ENCODE measurements around the gene GATM. TPM values are rescaled to one million over a fixed set of nuclear protein-coding genes. Genes with fewer than 3 reads are reported as not detected.
"Not testable (repeated sequence)": the region's sequence is repeated elsewhere in the genome, so short reads cannot be mapped to it uniquely, and the experiment has no call there.

Gene GATM
- total and polyA plus RNA-seq, 7 donors: 10.2 to 51.4 (median 38.4) TPM

DNA sequence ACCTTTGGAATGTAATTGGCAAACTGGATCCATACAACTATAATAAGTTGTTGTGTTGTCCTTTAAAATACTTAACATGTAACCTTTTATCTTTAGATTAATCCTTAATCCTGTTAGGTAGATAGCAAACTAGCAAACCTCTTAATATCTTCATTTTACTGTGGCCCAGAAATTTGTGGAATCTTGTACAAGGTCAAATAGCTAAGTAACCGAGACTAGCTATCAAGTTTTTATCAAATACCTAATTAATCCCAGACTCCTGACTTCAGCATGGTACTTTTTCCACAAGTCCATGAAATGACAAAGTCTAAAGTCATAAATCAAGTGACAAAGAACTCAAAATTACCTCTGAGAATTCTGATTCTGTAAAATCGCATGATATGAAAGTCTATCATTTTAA is 4.4 kb downstream of the GATM start:
- peaks cover 0 to 75% (median 50%) of the 10 kb centered on the region in 4 donors for H3K4me1 ChIP-seq
- peak overlapping the region in 2 of 4 donors; percentile 33 to 91 for H3K27ac ChIP-seq
- H3K4me3 ChIP-seq: no peak overlapping the region
- intact Hi-C loops (cut with DNase I): loop anchor here (10.0 kb wide), 1 partner anchor 839 kb away; the partner anchor contains the start of gene EIF3J
- no peaks in the 10 kb centered on the region for H3K9me3 ChIP-seq
- H3K36me3 ChIP-seq: peaks cover 0 to 21% (median 2%) of the 10 kb centered on the region in 4 donors
- no peaks in the 10 kb centered on the region for H3K27me3 ChIP-seq
- no peak for DNase-seq
- TF ChIP-seq POLR2AphosphoS5 (IDR thresholded peaks at IDR 0.05) (no peak), EP300 (IDR thresholded peaks at IDR 0.05) (no peak), POLR2A (IDR thresholded peaks at IDR 0.05) (no peak)
- TF ChIP-seq, protein P1, sequence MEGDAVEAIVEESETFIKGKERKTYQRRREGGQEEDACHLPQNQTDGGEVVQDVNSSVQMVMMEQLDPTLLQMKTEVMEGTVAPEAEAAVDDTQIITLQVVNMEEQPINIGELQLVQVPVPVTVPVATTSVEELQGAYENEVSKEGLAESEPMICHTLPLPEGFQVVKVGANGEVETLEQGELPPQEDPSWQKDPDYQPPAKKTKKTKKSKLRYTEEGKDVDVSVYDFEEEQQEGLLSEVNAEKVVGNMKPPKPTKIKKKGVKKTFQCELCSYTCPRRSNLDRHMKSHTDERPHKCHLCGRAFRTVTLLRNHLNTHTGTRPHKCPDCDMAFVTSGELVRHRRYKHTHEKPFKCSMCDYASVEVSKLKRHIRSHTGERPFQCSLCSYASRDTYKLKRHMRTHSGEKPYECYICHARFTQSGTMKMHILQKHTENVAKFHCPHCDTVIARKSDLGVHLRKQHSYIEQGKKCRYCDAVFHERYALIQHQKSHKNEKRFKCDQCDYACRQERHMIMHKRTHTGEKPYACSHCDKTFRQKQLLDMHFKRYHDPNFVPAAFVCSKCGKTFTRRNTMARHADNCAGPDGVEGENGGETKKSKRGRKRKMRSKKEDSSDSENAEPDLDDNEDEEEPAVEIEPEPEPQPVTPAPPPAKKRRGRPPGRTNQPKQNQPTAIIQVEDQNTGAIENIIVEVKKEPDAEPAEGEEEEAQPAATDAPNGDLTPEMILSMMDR (IDR thresholded peaks at IDR 0.05): no peak
- 50 to 84% methylated on average over 2 of the region's 2 CpGs for WGBS, 2 donors

DNA sequence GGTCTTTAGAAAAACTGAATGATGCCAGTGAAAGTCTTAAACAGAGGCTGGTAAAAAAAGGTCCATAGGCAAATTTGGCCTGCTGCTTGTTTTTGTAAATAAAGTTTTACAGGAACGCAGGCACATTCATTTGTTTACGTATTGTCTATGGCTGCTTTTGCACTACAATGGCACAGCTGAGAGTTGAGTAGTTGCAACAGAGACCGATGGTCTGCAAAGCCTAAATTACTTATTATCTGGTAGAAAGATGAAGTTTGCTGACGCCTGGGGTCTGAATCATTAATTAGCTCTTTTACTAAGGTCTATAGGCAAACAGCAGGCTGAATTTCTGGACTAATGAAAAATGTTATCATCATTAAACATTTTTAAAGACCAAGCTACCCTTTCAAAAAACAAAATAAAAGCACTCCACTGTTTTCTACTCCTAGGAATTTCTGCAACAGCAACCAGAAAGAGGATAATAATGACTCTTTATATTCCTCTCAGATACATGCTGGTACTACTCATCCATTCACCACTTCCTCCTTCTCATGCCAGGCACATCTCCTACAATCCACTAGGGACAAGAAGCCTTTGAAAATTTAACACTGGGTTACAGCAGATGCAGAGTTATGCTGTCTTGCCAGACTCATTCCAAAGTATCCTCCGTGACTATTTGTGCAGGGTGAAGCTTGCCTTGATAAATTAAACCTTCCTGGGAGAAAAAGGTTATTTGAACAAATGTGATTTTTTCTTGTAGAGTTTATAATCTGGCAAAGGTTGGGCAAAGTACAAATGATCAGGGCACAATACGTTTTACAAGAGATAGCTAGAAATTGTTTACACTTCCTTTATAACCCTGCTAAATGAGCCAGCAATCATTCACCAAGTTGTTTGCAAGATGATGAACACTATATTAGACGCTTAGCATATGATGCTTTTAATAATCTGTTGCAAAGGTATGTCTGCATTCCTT is 6.0 kb downstream of the GATM start:
- H3K9me3 ChIP-seq: no peaks in the 10 kb centered on the region
- H3K36me3 ChIP-seq: peaks cover 5 to 36% (median 6%) of the 10 kb centered on the region in 4 donors
- H3K27ac ChIP-seq: peak overlapping the region in 3 of 4 donors; percentile 21 to 38 (median 22)
- TF ChIP-seq, protein P1 (IDR thresholded peaks at IDR 0.05): peak in 1 of 4 experiments; percentile 11
- no peak for TF ChIP-seq POLR2A (IDR thresholded peaks at IDR 0.05)
- no peak overlapping the region for H3K4me3 ChIP-seq
- H3K4me1 ChIP-seq: peaks cover 0 to 66% (median 50%) of the 10 kb centered on the region in 4 donors
- intact Hi-C loops (cut with DNase I): loop anchor here (10.0 kb wide), 1 partner anchor 838 kb away; the partner anchor contains the start of gene EIF3J
- H3K27me3 ChIP-seq: no peaks in the 10 kb centered on the region
- DNase-seq: no peak
- WGBS, 2 donors: 25 to 63% methylated on average over 7 of the region's 7 CpGs

DNA sequence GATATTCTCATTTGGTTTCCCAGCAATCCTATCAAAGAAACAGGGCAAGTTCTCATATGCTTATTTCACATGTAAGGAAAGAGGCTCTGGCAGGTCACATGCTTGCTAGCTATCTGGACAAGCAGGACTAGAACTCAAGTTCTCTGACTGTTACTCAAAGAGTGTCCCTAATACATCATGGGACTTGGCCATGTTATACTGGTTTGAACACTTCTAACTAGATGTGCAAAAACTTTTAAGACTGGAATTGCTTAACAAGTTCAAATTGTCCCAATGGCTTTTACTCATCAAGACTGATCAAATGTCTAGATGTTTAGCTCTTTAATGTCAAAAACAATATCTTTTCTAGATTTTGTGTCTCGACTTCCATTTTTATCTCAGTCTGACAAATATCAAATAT is 6.8 kb downstream of the GATM start:
- Histone ChIP-seq H3K36me3 (peaks cover 5 to 40% (median 7%) of the 10 kb centered on the region in 4 donors), H3K4me3 (no peak overlapping the region), H3K27ac (peak overlapping the region in 2 of 4 donors; percentile 22 to 38), H3K9me3 (no peaks in the 10 kb centered on the region), H3K27me3 (no peaks in the 10 kb centered on the region), H3K4me1 (peaks cover 0 to 66% (median 45%) of the 10 kb centered on the region in 4 donors)
- DNase-seq: no peak
- intact Hi-C loops (cut with DNase I): loop anchor here (10.0 kb wide), 1 partner anchor 837 kb away; the partner anchor contains the start of gene EIF3J
- no peak for TF ChIP-seq EP300 (IDR thresholded peaks at IDR 0.05)
- TF ChIP-seq, protein P1 (IDR thresholded peaks at IDR 0.05): no peak
- WGBS, 2 donors: 84 to 92% methylated on average over 1 of the region's 1 CpG

DNA sequence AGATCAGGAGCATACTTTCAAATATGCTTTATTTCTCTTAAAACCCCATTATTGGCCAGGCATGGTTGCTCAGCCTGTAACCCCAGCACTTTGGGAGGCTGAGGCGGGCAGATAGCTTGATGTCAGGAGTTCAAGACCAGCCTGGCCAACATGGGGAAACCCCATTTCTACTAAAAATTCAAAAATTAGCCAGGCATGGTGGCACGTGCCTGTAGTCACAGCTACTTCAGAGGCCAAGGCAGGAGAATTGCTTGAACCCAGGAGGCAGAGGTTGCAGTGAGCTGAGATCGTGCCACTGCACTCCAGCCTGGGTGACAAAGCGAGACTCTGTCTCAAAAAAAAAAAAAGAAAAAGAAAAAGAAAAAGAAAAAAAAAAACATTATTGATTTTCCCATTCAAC is 8.3 kb downstream of the GATM start:
- not testable (repeated sequence) for H3K9me3 ChIP-seq, H3K4me3 ChIP-seq, H3K27me3 ChIP-seq, DNase-seq
- peaks cover 0 to 54% (median 32%) of the 10 kb centered on the region in 4 donors for H3K4me1 ChIP-seq
- 77 to 94% methylated on average over 4 of the region's 4 CpGs for WGBS, 2 donors
- intact Hi-C loops (cut with DNase I): loop anchor here (10.0 kb wide), 1 partner anchor 835 kb away; the partner anchor contains the start of gene EIF3J
- peak overlapping the region in 1 of 4 donors; percentile 61 for H3K27ac ChIP-seq
- H3K36me3 ChIP-seq: peaks cover 6 to 49% (median 18%) of the 10 kb centered on the region in 4 donors

DNA sequence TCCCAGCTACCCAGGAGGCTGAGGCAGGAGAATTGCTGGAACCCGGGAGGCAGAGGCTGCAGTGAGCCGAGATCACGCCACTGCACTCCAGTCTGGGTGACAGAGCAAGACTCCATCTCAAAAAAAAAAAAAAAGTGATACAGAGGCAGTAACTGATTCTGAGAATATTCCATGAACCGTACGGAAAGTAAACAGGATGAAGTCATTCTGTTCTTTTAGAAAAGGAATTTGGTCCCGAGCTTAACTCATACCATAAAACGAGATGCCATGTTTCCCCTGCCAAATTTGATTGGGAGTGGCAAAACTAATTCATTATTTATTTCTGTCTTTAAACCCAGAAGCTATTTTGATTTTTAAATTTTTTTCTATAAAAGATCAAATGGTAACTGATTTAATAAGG is 11.1 kb downstream of the GATM start:
- 34 to 75% methylated on average over 7 of the region's 7 CpGs for WGBS, 2 donors
- Histone ChIP-seq H3K27ac (peak overlapping the region in 2 of 4 donors; percentile 7 to 61), H3K36me3 (peaks cover 6 to 73% (median 34%) of the 10 kb centered on the region in 4 donors), H3K4me1 (peaks cover 0 to 44% (median 22%) of the 10 kb centered on the region in 4 donors)
- intact Hi-C loops (cut with DNase I); H3K27me3 ChIP-seq; H3K9me3 ChIP-seq; DNase-seq; H3K4me3 ChIP-seq: not testable (repeated sequence)
